ENCODE results near the gene SCUBE2. TPM values are rescaled to one million over a fixed set of nuclear protein-coding genes. Genes with fewer than 3 reads are reported as not detected.

The SCUBE2 gene
- total RNA-seq, 4 donors from 2014 or later: 3.1 to 10.6 (median 5.0) TPM

DNA sequence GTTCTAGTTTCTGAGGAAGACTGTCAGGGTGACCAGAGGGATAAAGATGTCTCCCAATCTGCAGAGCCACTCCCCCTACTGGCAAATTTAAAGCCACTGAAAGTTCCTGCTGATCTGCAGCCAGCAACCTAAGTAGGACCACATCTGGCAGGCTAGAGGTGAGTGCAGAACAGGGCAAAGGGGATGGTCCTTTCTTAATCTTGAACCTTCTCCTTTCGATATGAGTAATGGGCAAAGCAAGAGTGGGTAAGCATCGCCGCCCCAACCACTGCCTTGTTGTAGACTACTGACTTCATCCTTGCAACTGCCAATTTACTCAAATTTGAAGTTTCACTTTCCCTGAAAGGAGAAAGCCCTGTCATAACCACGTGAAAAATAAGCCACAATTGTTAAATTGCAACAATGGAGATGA is 30.7 kb downstream of the SCUBE2 start:
- no peaks in the 10 kb centered on the region for H3K4me1 ChIP-seq
- H3K9me3 ChIP-seq: no peaks in the 10 kb centered on the region
- no peaks in the 10 kb centered on the region for H3K27me3 ChIP-seq
- no peak for DNase-seq
- H3K27ac ChIP-seq: no peak overlapping the region
- no peak for TF ChIP-seq POLR2A (IDR thresholded peaks at IDR 0.05)
- TF ChIP-seq, protein P1, sequence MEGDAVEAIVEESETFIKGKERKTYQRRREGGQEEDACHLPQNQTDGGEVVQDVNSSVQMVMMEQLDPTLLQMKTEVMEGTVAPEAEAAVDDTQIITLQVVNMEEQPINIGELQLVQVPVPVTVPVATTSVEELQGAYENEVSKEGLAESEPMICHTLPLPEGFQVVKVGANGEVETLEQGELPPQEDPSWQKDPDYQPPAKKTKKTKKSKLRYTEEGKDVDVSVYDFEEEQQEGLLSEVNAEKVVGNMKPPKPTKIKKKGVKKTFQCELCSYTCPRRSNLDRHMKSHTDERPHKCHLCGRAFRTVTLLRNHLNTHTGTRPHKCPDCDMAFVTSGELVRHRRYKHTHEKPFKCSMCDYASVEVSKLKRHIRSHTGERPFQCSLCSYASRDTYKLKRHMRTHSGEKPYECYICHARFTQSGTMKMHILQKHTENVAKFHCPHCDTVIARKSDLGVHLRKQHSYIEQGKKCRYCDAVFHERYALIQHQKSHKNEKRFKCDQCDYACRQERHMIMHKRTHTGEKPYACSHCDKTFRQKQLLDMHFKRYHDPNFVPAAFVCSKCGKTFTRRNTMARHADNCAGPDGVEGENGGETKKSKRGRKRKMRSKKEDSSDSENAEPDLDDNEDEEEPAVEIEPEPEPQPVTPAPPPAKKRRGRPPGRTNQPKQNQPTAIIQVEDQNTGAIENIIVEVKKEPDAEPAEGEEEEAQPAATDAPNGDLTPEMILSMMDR (IDR thresholded peaks at IDR 0.05): no peak
- no peak overlapping the region for H3K4me3 ChIP-seq
- no peaks in the 10 kb centered on the region for H3K36me3 ChIP-seq

DNA sequence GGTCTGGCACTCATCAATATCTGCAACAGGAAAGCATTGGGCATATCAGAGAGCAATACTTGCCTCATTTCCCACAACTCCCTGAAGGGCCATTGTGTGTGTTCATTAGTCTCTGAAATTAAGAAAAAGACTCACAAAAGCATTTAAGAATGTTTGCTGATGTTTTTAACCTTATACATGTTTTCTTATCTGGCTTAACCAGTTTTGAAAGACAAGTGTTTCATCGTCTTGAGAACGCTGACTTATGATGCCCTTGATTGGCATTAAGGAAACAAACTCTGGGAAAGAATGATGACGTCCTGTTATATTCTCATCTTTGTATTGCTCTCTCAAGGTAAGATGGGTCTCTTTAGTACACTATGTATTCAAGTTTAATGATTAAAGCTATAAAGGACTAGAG is 32.0 kb downstream of the SCUBE2 start:
- H3K27ac ChIP-seq: no peak overlapping the region
- no peak for DNase-seq
- H3K36me3 ChIP-seq: no peaks in the 10 kb centered on the region
- H3K9me3 ChIP-seq: no peaks in the 10 kb centered on the region
- H3K4me1 ChIP-seq: no peaks in the 10 kb centered on the region
- no peak overlapping the region for H3K4me3 ChIP-seq
- TF ChIP-seq, protein P1 (IDR thresholded peaks at IDR 0.05): no peak
- TF ChIP-seq POLR2A (IDR thresholded peaks at IDR 0.05): no peak
- no peaks in the 10 kb centered on the region for H3K27me3 ChIP-seq

DNA sequence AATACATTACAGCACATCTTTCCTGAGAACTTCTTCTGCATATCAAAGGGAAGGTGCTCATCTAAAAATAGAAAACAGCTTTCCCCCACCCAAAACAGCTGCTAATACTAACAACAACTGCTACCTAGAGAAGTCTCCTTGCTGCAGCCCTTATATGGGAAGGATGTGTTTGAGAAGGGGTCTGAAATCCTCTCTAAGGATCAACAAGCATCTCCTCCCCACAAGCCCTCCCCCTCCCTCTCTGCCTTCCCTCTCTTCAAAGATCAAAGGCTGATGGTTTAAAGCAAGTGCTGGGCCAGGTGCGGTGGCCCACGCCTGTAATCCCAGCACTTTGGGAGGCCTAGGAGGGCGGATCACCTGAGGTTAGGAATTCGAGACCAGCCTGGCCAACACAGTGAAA is 33.5 kb downstream of the SCUBE2 start:
- DNase-seq: no peak
- no peak overlapping the region for H3K4me3 ChIP-seq
- H3K27ac ChIP-seq: no peak overlapping the region
- H3K27me3 ChIP-seq: no peaks in the 10 kb centered on the region
- no peak for TF ChIP-seq POLR2A (IDR thresholded peaks at IDR 0.05)
- TF ChIP-seq, protein P1 (IDR thresholded peaks at IDR 0.05): no peak
- H3K4me1 ChIP-seq: no peaks in the 10 kb centered on the region
- no peaks in the 10 kb centered on the region for H3K36me3 ChIP-seq
- no peaks in the 10 kb centered on the region for H3K9me3 ChIP-seq

DNA sequence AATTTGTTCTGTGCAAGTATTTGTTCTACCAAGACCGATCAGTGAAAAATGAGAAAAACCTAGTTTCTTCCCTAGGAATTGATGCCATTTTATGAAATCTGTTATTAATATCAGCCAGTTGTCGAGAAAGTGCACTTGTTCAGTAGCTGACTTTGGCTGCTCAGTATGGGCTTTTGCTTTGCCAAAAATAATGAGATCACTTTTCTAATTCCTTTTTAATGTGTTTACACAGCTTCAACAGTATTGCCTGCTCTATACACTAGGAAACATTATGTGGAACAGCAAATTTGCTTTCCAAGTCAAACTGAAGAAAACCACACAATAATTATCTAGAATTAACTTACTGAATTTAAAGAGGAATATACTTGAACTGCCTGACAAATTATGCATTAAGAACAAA is 34.4 kb downstream of the SCUBE2 start:
- H3K27ac ChIP-seq: no peak overlapping the region
- H3K4me3 ChIP-seq: no peak overlapping the region
- no peaks in the 10 kb centered on the region for H3K9me3 ChIP-seq
- H3K4me1 ChIP-seq: no peaks in the 10 kb centered on the region
- no peaks in the 10 kb centered on the region for H3K27me3 ChIP-seq
- DNase-seq: no peak
- TF ChIP-seq POLR2A (IDR thresholded peaks at IDR 0.05): no peak
- H3K36me3 ChIP-seq: no peaks in the 10 kb centered on the region

DNA sequence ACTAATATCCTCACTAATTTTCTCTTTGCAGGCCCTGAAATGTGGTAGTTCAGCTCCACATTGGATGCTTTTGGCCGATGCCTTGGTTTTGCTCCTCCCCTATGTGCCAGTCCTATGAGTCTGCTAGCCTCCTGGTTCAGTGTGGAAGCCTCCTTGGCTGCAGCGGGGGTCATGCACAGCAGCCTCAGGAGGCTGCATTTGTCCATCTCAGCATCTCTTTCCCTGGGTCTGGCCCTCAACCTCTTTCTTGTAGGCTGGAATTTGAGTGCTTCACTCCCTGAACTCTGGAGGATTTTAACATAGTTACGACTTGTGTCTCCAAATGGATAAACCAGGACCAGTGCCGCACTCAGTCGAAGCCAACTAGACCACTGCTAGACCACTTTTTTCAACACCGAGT is 34.9 kb downstream of the SCUBE2 start:
- Histone ChIP-seq H3K4me3 (no peak overlapping the region), H3K36me3 (no peaks in the 10 kb centered on the region), H3K9me3 (no peaks in the 10 kb centered on the region), H3K4me1 (no peaks in the 10 kb centered on the region), H3K27ac (no peak overlapping the region), H3K27me3 (no peaks in the 10 kb centered on the region)
- TF ChIP-seq POLR2A (IDR thresholded peaks at IDR 0.05): no peak
- TF ChIP-seq, protein P1 (IDR thresholded peaks at IDR 0.05): no peak
- no peak for DNase-seq

DNA sequence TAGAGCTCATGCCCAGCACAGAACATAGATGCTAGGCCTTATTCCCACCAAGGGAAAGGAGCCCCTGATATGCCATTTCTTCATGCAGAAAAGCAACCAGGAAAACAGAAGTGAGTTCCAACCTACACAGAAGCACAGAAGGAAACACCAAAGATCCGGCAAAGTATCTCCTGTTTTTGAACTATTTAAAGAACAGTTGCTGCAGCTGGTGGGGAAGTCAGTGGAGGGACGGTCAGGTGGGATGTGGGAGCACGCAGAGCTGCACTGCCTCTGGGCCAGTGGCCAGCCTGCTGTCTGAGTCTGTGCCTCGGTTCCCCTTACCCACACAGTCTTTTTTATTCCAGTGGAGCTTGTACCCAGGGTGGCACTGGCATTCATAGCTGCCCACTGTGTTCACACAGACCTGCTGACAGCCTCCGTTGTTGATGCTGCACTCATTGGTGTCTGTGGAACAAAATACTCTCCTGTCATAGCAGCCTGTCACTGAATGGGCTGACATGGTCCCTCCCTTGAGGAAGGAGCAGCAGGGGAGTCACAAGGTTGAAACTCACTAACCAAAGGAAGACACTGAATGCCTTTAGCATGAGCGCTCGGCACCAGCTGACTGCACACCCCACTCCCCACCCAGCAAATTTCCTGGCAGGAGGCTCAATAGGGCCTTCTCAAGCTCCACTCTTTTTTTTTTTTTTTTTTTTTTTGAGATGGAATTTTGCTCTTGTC is 37.9 kb downstream of the SCUBE2 start:
- no peaks in the 10 kb centered on the region for H3K27me3 ChIP-seq
- no peaks in the 10 kb centered on the region for H3K36me3 ChIP-seq
- DNase-seq: no peak
- H3K9me3 ChIP-seq: no peaks in the 10 kb centered on the region
- no peak overlapping the region for H3K4me3 ChIP-seq
- no peak overlapping the region for H3K27ac ChIP-seq
- no peaks in the 10 kb centered on the region for H3K4me1 ChIP-seq
- no peak for TF ChIP-seq POLR2A (IDR thresholded peaks at IDR 0.05)
- TF ChIP-seq, protein P1 (IDR thresholded peaks at IDR 0.05): no peak

Data from Peyer's patch (tissue), 4 donors.